ENCODE measurements around the gene PLA2G6. TPM values are rescaled to one million over a fixed set of nuclear protein-coding genes. Genes with fewer than 3 reads are reported as not detected.

Gene PLA2G6
- total RNA-seq, 1 donor from 2014 or later, result 76.4 TPM

DNA sequence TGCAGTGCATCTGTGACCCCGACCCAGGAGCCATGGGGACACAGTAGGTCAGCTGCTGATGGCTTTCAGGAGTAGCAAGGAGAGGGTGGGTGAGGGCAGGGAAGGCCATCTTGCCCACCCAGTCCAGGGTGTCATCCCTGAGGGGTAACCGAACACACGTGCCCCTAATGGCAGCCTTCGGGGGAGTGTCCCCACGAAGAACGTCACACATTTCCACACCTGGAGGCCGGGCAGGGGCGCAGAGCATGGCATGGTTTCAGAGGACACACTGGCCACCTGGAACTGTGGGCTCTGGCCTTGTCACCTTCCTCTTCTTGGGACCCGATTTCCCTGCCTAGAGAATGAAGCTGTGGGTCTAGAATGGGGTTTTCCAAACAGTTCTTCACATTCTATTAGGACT, 51.8 kb downstream of the PLA2G6 start:
- DNase-seq (ENCODE audit: low spot score, unreplicated experiment), result no peak
- Mint-ChIP-seq H3K4me1 (ENCODE audit: low read depth) (no peaks in the 10 kb centered on the region), H3K9me3 (ENCODE audit: low read depth) (no peaks in the 10 kb centered on the region), H3K4me3 (ENCODE audit: low read depth) (no peak overlapping the region), H3K27me3 (no peaks in the 10 kb centered on the region), H3K27ac (no peak overlapping the region), H3K36me3 (ENCODE audit: insufficient read depth) (peaks cover 5% of the 10 kb centered on the region)
- TF ChIP-seq, protein P1, sequence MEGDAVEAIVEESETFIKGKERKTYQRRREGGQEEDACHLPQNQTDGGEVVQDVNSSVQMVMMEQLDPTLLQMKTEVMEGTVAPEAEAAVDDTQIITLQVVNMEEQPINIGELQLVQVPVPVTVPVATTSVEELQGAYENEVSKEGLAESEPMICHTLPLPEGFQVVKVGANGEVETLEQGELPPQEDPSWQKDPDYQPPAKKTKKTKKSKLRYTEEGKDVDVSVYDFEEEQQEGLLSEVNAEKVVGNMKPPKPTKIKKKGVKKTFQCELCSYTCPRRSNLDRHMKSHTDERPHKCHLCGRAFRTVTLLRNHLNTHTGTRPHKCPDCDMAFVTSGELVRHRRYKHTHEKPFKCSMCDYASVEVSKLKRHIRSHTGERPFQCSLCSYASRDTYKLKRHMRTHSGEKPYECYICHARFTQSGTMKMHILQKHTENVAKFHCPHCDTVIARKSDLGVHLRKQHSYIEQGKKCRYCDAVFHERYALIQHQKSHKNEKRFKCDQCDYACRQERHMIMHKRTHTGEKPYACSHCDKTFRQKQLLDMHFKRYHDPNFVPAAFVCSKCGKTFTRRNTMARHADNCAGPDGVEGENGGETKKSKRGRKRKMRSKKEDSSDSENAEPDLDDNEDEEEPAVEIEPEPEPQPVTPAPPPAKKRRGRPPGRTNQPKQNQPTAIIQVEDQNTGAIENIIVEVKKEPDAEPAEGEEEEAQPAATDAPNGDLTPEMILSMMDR (IDR thresholded peaks at IDR 0.05; ENCODE audit: unreplicated experiment), result no peak

- Mint-ChIP-seq H3K9me3 (ENCODE audit: low read depth) (no peaks in the 10 kb centered on the region), H3K4me1 (ENCODE audit: low read depth) (no peaks in the 10 kb centered on the region), H3K4me3 (ENCODE audit: low read depth) (no peak overlapping the region), H3K27ac (no peak overlapping the region), H3K36me3 (ENCODE audit: insufficient read depth) (peaks cover 4% of the 10 kb centered on the region), H3K27me3 (no peaks in the 10 kb centered on the region)
- no peak for DNase-seq (ENCODE audit: low spot score, unreplicated experiment)
- TF ChIP-seq, protein P1 (IDR thresholded peaks at IDR 0.05; ENCODE audit: unreplicated experiment), result no peak
These were observed 52.6 kb downstream of the PLA2G6 start for GRCh38 chr22:38129021-38129420.

DNA sequence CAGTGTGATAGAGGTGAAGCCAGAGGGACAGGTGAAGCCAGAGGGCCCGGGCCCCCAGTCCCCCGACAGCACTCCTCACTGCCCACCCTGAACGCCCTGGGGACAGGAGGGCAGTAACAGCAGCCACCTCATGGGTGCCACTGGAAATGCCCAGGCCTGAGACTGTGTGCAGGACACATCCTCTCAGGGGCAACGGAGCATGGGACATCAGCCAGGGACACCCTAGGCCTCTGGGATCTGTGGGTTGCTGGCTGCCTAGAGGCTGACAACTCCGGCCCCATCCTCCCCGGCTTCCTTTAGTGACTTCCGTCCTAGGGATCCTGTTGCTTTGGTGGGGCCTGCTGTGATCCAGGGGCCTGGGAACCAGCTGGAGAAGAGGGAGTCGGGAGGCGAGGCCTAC, 53.8 kb downstream of the PLA2G6 start:
- Mint-ChIP-seq H3K27ac (no peak overlapping the region), H3K4me3 (ENCODE audit: low read depth) (no peak overlapping the region)
- TF ChIP-seq, protein P1 (IDR thresholded peaks at IDR 0.05; ENCODE audit: unreplicated experiment), result no peak

GRCh38 chr22:38126928-38127668, 54.5 kb downstream of the PLA2G6 start:
- Mint-ChIP-seq H3K4me3 (ENCODE audit: low read depth) (no peak overlapping the region), H3K27ac (no peak overlapping the region), H3K9me3 (ENCODE audit: low read depth) (no peaks in the 10 kb centered on the region), H3K36me3 (ENCODE audit: insufficient read depth) (peaks cover 3% of the 10 kb centered on the region), H3K4me1 (ENCODE audit: low read depth) (no peaks in the 10 kb centered on the region), H3K27me3 (no peaks in the 10 kb centered on the region)
- DNase-seq (ENCODE audit: low spot score, unreplicated experiment), result no peak
- TF ChIP-seq, protein P1 (IDR thresholded peaks at IDR 0.05; ENCODE audit: unreplicated experiment), result no peak

More for the DNA sequence above, 53.8 kb downstream of the PLA2G6 start:
- Mint-ChIP-seq H3K9me3 (ENCODE audit: low read depth) (no peaks in the 10 kb centered on the region), H3K36me3 (ENCODE audit: insufficient read depth) (peaks cover 3% of the 10 kb centered on the region), H3K27me3 (no peaks in the 10 kb centered on the region), H3K4me1 (ENCODE audit: low read depth) (no peaks in the 10 kb centered on the region)
- DNase-seq (ENCODE audit: low spot score, unreplicated experiment), result no peak

GRCh38 chr22:38125751-38126201, 55.9 kb downstream of the PLA2G6 start:
- no peak overlapping the region for H3K4me3 Mint-ChIP-seq (ENCODE audit: low read depth)
- no peaks in the 10 kb centered on the region for H3K27me3 Mint-ChIP-seq
- no peaks in the 10 kb centered on the region for H3K9me3 Mint-ChIP-seq (ENCODE audit: low read depth)
- TF ChIP-seq, protein P1 (IDR thresholded peaks at IDR 0.05; ENCODE audit: unreplicated experiment), result no peak
- peaks cover 3% of the 10 kb centered on the region for H3K36me3 Mint-ChIP-seq (ENCODE audit: insufficient read depth)
- no peaks in the 10 kb centered on the region for H3K4me1 Mint-ChIP-seq (ENCODE audit: low read depth)
- no peak overlapping the region for H3K27ac Mint-ChIP-seq
- no peak for DNase-seq (ENCODE audit: low spot score, unreplicated experiment)

Data from progenitor cell of endocrine pancreas (in vitro differentiated cells).